OCI-LY1 (cell line): ENCODE results near the gene CRAMP1.

Source experiments
- H2AFZ ChIP-seq: fragments of 200-600 bp; sonication (generic), shearing (Covaris generic); 2 replicates; pipeline ENCODE4 v1.6.0; 2014; ENCODE audit warnings: antibody characterized with exemption, mild to moderate bottlenecking, low read length
- H3F3A ChIP-seq: fragments of 200-600 bp; sonication (generic), shearing (Covaris generic); 2 replicates; pipeline ENCODE4 v1.6.0; 2014; ENCODE audit warnings: mild to moderate bottlenecking, antibody characterized with exemption, low read length, moderate library complexity; ENCODE audit not compliant: insufficient read depth
- H3K27ac ChIP-seq: fragments of 200-600 bp; sonication (generic); 2 replicates; pipeline ENCODE4 v1.5.1; 2014; ENCODE audit warnings: low read length, mixed run types, mild to moderate bottlenecking, low read depth; ENCODE audit not compliant: poor library complexity, severe bottlenecking
- H3K27me3 ChIP-seq: fragments of 200-600 bp; sonication (generic); 2 replicates; pipeline ENCODE4 v1.6.0; 2014; ENCODE audit warnings: antibody characterized with exemption, mild to moderate bottlenecking, low read length, moderate library complexity; ENCODE audit not compliant: insufficient read depth
- H3K36me3 ChIP-seq: fragments of 200-600 bp; sonication (generic); 2 replicates; pipeline ENCODE4 v1.6.1; 2014; ENCODE audit warnings: mild to moderate bottlenecking, antibody characterized with exemption, low read length, moderate library complexity, mixed read lengths; ENCODE audit not compliant: insufficient read depth
- H3K4me1 ChIP-seq: fragments of 200-600 bp; sonication (generic); 2 replicates; pipeline ENCODE4 v1.5.1; 2014; ENCODE audit warnings: mild to moderate bottlenecking, low read length, moderate library complexity; ENCODE audit not compliant: insufficient read depth, severe bottlenecking
- H3K4me2 ChIP-seq: fragments of 200-600 bp; sonication (generic), shearing (Covaris generic); 2 replicates; pipeline ENCODE4 v1.6.1; 2014; ENCODE audit warnings: low read length
- H3K4me3 ChIP-seq: fragments of 200-600 bp; sonication (generic); 2 replicates; pipeline ENCODE4 v1.5.1; 2014; ENCODE audit warnings: low read length, low read depth, mild to moderate bottlenecking, mixed read lengths; ENCODE audit not compliant: poor library complexity, severe bottlenecking
- H3K79me2 ChIP-seq: fragments of 200-600 bp; shearing (Covaris generic); 2 replicates; pipeline ENCODE4 v1.6.1; 2016; ENCODE audit warnings: mixed run types, low read length, mixed read lengths; ENCODE audit not compliant: insufficient read depth
- H3K9ac ChIP-seq: fragments of 200-600 bp; sonication (generic), shearing (Covaris generic); 2 replicates; pipeline ENCODE4 v1.6.1; 2014; ENCODE audit warnings: mild to moderate bottlenecking, low read length, mixed read lengths
- H3K9me2 ChIP-seq: fragments of 200-600 bp; sonication (generic), shearing (Covaris generic); 2 replicates; pipeline ENCODE4 v1.6.1; 2014; ENCODE audit warnings: low read depth, mild to moderate bottlenecking, low read length, mixed read lengths
- H3K9me3 ChIP-seq: fragments of 200-600 bp; shearing (Covaris generic); 2 replicates; pipeline ENCODE4 v1.6.1; 2014; ENCODE audit warnings: low read length, mixed read lengths
- H4K20me1 ChIP-seq: fragments of 200-600 bp; sonication (generic), shearing (Covaris generic); 2 replicates; pipeline ENCODE4 v1.6.0; 2016; ENCODE audit warnings: mild to moderate bottlenecking, low read length; ENCODE audit not compliant: insufficient read depth
- CTCF ChIP-seq: fragments of 200-600 bp; sonication (generic), shearing (Covaris generic); IDR thresholded peaks from 2 replicates; pipeline ENCODE4 v1.5.1; 2017; ENCODE audit warnings: mild to moderate bottlenecking, antibody characterized with exemption, low read length, moderate library complexity, mixed read lengths
- EZH2 ChIP-seq: fragments of 200-600 bp; sonication (generic), shearing (Covaris generic); IDR thresholded peaks from 2 replicates; pipeline ENCODE4 v1.8.0; 2017; ENCODE audit warnings: borderline replicate concordance, mixed run types, mild to moderate bottlenecking, antibody characterized with exemption, low read length, moderate library complexity, mixed read lengths

The CRAMP1 gene

DNA sequence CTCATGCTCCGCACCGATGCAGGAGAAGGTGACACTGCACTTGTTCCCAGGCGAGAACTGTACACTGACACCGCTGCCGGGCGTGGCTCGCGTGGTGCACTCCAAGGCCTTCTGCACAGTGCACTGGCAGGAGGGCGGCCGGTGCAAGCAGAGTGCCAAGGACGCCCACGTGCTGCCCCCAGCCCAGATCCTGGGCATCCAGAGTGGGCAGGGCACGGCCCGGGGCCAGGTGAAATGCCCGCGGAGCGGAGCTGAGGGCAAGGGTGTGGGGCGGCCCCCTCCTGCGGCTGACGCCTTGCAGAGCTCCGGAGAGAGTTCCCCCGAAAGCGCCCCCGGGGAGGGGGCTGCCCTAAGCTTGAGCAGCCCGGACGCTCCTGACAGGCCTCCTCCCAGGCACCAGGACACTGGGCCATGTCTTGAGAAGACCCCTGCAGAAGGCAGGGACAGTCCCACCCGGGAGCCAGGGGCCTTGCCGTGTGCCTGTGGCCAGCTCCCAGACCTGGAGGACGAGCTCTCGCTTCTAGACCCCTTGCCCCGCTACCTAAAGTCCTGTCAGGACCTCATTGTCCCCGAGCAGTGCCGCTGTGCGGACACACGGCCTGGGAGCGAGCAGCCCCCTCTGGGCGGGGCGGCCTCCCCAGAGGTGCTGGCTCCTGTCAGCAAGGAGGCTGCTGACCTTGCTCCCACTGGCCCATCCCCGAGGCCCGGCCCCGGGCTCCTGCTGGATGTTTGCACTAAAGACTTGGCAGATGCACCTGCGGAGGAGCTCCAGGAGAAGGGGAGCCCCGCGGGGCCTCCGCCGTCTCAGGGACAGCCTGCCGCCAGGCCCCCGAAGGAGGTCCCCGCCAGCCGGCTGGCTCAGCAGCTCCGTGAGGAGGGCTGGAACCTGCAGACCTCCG lies 44.0 kb downstream of the CRAMP1 start:
- Histone ChIP-seq H3K4me1 (no peaks in the 10 kb centered on the region), H2AFZ (no peak overlapping the region), H3K27ac (no peak overlapping the region), H3K9me2 (no peaks in the 10 kb centered on the region), H3K9me3 (no peaks in the 10 kb centered on the region), H3K79me2 (no peaks in the 10 kb centered on the region), H3K36me3 (peaks cover 84% of the 10 kb centered on the region), H3K27me3 (no peaks in the 10 kb centered on the region), H4K20me1 (no peaks in the 10 kb centered on the region), H3K4me2 (no peak overlapping the region), H3K9ac (no peak overlapping the region), H3K4me3 (no peak overlapping the region), H3F3A (no peaks in the 10 kb centered on the region)
- TF ChIP-seq CTCF (no peak), EZH2 (no peak)

DNA sequence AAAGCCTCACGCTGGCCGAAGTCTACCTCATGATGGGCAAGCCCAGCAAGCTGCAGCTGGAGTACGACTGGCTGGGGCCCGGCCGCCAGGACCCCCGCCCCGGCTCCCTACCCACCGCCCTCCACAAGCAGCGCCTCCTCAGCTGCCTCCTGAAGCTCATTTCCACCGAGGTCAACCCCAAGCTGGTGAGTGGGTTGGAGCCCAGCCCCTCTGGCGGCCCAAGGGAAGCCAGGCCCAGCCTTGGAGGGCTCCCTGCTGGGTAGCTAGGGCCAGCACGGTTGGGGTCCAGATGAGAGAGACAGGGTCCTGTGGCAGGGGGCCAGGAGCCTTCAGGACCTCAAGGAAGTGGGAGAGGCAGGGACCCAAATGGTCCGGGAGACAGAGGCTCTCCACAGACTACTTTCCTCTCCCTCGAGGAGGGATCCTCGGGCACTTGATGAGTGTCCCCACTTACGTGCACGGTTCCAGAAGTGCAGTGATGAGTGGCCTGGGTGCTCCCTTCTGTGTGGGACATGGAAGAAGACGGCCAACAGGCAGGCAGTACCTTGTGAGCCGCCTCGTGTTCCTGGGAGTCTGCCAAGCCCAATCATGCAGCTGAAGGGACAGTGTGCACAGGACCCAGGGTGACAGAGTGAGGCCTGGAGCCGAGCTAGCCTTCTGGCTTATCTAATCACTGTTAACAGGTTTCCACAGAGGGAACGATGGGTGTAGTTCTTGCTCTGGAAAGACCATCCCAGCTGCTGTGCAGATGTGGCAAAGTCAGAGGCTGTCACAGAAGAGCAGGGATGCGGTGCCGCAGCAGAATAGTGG lies 44.9 kb downstream of the CRAMP1 start:
- Histone ChIP-seq H2AFZ (no peak overlapping the region), H3K36me3 (peaks cover 80% of the 10 kb centered on the region), H3K27ac (no peak overlapping the region), H3K4me2 (no peak overlapping the region), H3K9me2 (no peaks in the 10 kb centered on the region), H3K79me2 (no peaks in the 10 kb centered on the region), H4K20me1 (no peaks in the 10 kb centered on the region), H3K4me1 (no peaks in the 10 kb centered on the region), H3K9ac (no peak overlapping the region), H3K27me3 (no peaks in the 10 kb centered on the region), H3K4me3 (no peak overlapping the region), H3K9me3 (no peaks in the 10 kb centered on the region), H3F3A (no peaks in the 10 kb centered on the region)
- TF ChIP-seq CTCF (no peak), EZH2 (no peak)

GRCh38 chr16:1657841-1658240 lies 45.7 kb downstream of the CRAMP1 start:
- H3K79me2 ChIP-seq = no peaks in the 10 kb centered on the region
- no peaks in the 10 kb centered on the region for H3K9me3 ChIP-seq
- H3K36me3 ChIP-seq = peaks cover 82% of the 10 kb centered on the region
- no peak overlapping the region for H3K27ac ChIP-seq
- H3K4me2 ChIP-seq = no peak overlapping the region
- H3K4me1 ChIP-seq = no peaks in the 10 kb centered on the region
- H3K9ac ChIP-seq = no peak overlapping the region
- no peak overlapping the region for H3K4me3 ChIP-seq
- H2AFZ ChIP-seq = no peak overlapping the region
- no peaks in the 10 kb centered on the region for H3F3A ChIP-seq
- no peaks in the 10 kb centered on the region for H4K20me1 ChIP-seq
- no peaks in the 10 kb centered on the region for H3K27me3 ChIP-seq
- H3K9me2 ChIP-seq = no peaks in the 10 kb centered on the region
- TF ChIP-seq EZH2 = no peak
- no peak for TF ChIP-seq CTCF
